IPS-15b (cell line): ENCODE measurements around the gene FBXO38.

Experiments
- H3K27me3 ChIP-seq: one replicate; pipeline ENCODE4 v1.6.1; 2013; ENCODE audit warnings: low read length; ENCODE audit not compliant: control insufficient read depth, insufficient read depth
- H3K36me3 ChIP-seq: one replicate; pipeline ENCODE4 v1.6.1; 2013; ENCODE audit warnings: low read length; ENCODE audit not compliant: control insufficient read depth, insufficient read depth
- H3K4me1 ChIP-seq: one replicate; pipeline ENCODE4 v1.6.1; 2013; ENCODE audit warnings: mild to moderate bottlenecking, low read length; ENCODE audit not compliant: control insufficient read depth, insufficient read depth
- H3K4me3 ChIP-seq: one replicate; pipeline ENCODE4 v1.5.1; 2013; ENCODE audit warnings: low read depth, low read length
- H3K9ac ChIP-seq: one replicate; pipeline ENCODE4 v1.6.1; 2013; ENCODE audit warnings: low read depth, mild to moderate bottlenecking, low read length
- H3K9me3 ChIP-seq: one replicate; pipeline ENCODE4 v1.6.1; 2013; ENCODE audit warnings: mild to moderate bottlenecking, low read length; ENCODE audit not compliant: control insufficient read depth, insufficient read depth

FBXO38 gene, protein sequence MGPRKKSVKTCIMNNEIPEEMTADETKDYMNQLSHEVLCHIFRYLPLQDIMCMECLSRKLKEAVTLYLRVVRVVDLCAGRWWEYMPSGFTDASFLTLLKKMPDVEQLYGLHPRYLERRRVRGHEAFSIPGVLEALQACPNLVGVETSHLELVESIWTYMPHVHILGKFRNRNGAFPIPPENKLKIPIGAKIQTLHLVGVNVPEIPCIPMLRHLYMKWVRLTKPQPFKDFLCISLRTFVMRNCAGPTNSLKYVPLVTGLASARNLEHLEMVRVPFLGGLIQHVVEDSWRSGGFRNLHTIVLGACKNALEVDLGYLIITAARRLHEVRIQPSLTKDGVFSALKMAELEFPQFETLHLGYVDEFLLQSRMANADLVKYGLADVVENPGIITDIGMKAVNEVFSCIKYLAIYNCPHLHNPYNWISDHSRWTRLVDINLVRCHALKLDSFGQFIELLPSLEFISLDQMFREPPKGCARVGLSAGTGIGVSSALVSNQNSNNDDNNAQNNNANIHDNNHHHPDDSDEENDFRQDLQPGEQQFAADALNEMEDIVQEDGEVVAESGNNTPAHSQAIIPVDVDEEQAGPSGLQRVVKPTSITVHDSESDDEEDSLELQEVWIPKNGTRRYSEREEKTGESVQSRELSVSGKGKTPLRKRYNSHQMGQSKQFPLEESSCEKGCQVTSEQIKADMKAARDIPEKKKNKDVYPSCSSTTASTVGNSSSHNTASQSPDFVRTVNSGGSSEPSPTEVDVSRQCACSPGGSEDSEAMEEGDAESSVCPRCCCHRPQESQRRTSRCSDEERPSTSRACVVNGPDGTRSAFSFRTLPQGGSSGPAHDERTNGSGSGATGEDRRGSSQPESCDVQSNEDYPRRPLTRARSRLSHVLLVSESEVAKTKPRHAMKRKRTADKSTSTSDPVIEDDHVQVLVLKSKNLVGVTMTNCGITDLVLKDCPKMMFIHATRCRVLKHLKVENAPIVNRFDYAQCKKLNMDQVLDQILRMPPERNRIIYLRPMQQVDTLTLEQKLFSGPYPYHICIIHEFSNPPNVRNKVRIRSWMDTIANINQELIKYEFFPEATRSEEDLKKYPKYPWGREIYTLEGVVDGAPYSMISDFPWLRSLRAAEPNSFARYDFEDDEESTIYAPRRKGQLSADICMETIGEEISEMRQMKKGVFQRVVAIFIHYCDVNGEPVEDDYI

DNA sequence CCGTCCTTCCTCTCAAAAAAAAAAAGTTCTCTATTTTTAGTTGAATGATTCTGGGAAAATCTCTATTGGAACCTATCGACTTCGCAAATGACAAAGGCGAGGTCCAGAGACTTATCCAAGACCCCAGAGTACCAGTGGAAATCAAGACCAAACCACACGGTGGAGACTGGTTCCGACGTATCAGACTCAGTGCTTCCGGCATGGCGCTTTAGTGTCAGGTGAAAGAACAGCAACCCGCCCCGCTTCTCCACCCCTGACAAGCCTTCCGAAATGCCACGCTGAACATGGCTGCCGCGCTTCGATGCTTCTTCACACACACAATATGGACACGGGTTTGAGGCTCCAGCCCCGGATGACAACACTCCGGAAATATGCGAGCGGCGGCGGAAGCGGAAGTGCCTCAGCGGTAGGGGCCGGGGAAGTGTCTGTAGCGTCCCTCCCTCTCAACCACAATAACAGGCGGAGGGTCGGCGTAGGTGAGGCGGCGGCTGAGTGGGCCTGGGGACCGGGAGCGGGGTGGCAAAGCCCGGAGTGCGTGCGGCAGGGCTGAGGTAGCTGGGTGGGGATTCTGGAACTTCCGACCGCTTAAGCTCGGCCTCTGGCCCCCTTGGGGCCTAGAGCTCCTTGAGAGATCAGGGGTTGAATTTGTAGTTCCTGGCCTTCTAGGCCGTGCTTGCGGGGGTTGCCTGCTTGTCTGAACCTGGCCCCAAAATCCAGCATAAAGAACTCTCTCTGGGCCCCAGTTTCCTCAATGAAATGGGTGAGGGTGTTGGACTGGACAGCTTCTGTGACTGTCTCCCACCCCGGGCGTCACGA lies at the start of gene FBXO38:
TSS of gene FBXO38 (plus strand) at position 395 of the 816 bp plus-strand sequence. CDS start 10,819 bp downstream, outside the sequence.
- no peaks in the 10 kb centered on the region for H3K27me3 ChIP-seq
- H3K4me1 ChIP-seq: peaks cover 2% of the 10 kb centered on the region
- peak within 1 kb of the TSS; percentile 89 for H3K9ac ChIP-seq
- no peaks in the 10 kb centered on the region for H3K9me3 ChIP-seq
- H3K36me3 ChIP-seq: no peaks in the 10 kb centered on the region
- peak within 1 kb of the TSS; percentile 95 for H3K4me3 ChIP-seq

DNA sequence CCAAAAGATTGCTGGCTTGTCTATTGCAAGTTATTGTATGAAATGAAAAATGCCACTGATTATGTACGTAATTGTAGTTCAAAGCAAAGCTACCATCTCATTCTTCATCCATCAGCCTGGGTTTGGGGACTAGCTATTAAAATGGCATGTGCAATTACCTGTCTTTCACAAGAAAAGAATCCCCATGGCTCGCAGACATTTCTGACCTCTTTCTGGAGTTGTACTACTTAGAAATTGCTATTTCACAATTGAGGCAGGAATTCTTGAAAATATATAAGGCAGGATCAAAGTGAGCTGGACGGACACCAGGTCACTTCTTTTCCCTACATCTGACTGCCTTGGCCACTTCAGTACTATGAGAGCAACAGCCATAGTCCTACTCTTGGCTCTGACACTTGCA lies 48.5 kb upstream of the FBXO38 start, which contains the start of gene SPINK9:
TSS of gene SPINK9 (plus strand) at position 301 of the 400 bp plus-strand sequence. CDS start at position 356, 55 bp downstream.
- no peaks in the 10 kb centered on the region for H3K36me3 ChIP-seq
- H3K4me3 ChIP-seq: no peak within 1 kb of the TSS
- H3K27me3 ChIP-seq: no peaks in the 10 kb centered on the region
- H3K9ac ChIP-seq: no peak within 1 kb of the TSS
- H3K4me1 ChIP-seq: no peaks in the 10 kb centered on the region
- no peaks in the 10 kb centered on the region for H3K9me3 ChIP-seq

DNA sequence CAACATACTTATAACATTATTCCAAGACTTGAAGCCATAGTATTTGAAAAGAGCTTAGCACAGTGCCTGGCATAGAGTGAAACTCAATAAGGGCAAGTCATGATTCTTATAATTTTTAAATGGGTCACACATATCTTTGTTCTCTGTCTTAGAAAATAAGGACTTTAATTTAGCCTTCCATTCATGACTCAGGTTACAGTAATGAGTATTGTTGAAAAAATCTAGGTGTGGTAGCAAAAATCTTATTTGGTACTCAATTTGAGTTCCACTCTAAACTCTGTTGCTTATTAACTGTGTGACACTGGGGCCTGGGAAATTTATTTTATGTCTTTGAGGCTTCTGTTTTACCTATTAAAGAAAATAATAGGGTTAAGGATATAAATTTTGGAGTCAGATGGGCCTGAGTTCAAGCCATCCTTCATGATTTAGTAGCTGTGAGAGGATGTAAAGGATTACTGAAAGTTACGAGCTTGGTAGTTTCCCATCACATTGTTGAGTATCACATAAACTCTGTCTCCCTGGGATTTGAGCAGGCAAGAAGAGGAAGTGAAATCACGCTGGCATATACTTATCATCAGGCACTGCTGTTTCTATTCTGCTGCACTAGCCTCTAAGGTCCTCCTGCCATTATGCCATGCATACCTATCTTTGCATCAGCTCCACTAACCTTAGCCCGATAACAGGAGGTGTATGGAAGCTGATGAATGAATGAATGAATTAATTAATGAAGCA lies 46.9 kb upstream of the FBXO38 start:
- Histone ChIP-seq H3K9me3 (no peaks in the 10 kb centered on the region), H3K27me3 (no peaks in the 10 kb centered on the region), H3K4me1 (no peaks in the 10 kb centered on the region), H3K9ac (no peak overlapping the region), H3K36me3 (no peaks in the 10 kb centered on the region), H3K4me3 (no peak overlapping the region)

DNA sequence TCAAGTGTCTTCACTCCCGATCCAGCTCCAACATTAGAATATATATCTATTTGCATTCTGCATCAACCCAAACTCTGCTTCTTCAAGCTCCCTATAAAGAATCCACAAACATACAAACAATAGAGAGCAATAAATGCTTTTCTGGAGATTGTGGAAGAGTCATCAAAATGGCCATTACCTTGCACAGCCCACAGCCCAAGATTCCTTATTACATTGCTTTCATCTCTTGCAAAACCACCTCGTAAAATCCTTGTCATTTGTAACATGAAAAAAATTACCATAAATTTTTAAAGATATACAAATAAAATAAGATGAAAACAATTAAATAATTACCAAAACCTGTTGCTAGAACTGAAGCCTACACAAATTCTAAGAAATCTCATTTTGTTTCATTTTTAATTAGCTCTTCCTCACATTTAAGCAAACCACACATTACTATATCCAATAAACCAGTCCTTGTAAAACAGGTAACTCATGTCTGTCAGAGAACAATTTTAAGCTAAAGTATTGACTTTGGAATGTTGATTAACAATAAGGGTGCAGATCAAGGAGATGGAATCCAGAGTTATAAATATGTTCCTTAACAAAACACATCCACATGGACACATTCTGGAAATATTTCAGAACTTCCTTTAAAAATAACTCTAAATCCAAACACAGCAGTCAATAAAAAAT lies 41.2 kb upstream of the FBXO38 start:
- Histone ChIP-seq H3K4me1 (peaks cover 3% of the 10 kb centered on the region), H3K36me3 (no peaks in the 10 kb centered on the region), H3K4me3 (no peak overlapping the region), H3K27me3 (no peaks in the 10 kb centered on the region), H3K9me3 (no peaks in the 10 kb centered on the region), H3K9ac (no peak overlapping the region)

DNA sequence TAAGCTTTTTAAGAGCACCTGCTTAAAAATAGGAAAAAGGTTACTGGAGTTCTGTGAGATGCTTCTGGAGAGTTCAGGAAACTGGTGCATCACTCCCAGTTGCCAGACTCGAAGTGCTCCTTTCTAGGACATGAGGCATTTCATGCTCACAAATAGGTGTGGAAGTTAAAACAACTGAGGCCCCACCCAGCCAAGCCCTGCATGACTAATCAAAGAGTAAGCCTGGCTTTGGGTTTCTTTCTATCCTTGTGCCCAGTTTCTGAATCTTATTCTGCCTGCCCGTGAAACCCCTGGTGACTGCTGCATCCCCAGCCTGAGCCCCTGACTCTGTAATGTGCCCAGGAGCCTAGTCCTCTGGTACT lies 40.7 kb upstream of the FBXO38 start:
- H3K4me3 ChIP-seq: no peak overlapping the region

DNA sequence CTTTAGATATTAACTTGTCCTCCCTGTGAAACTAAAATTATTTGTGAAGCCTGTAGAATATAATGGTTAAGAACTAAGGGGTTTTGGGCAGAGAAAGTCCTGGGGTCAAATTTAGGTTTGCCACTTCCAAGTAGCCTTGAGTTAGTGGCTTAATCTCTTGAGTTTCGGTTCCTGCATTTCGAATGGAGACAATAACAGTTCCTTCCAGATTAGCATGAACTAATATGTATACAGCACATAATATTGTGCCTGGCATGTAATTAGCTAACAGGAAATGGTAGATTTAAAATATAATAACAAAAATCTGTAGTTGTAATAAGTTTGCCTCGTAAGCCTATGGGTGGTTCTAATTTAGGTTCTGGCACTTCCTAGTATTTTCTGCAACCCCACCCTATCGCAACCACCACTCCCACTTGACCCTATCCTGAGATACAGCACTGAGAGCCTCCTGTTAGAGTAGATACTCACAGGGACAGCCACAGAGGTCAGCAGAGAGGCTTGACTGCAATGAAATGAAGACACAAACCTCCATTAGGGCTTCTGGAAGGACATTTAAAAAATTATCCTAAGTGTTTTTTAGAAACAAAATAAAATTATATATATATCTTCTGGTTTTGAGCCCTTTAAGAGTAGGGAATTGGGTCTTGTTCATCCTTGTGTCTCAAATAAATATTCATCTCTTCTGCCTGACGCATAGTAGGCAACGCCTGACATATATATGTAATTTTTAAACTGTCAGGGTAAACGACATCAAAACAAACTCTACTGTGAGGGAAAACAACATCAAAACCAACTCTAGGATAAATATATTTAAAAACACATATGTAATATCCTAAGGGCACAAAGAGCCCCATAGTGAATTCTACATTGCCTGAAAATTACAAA lies 39.9 kb upstream of the FBXO38 start:
- H3K9me3 ChIP-seq: no peaks in the 10 kb centered on the region
- no peak overlapping the region for H3K9ac ChIP-seq
- no peak overlapping the region for H3K4me3 ChIP-seq
- H3K4me1 ChIP-seq: peaks cover 3% of the 10 kb centered on the region
- H3K36me3 ChIP-seq: no peaks in the 10 kb centered on the region
- no peaks in the 10 kb centered on the region for H3K27me3 ChIP-seq

More for the DNA sequence above, 40.7 kb upstream of the FBXO38 start:
- no peaks in the 10 kb centered on the region for H3K36me3 ChIP-seq
- no peaks in the 10 kb centered on the region for H3K9me3 ChIP-seq
- peaks cover 3% of the 10 kb centered on the region for H3K4me1 ChIP-seq
- H3K9ac ChIP-seq: no peak overlapping the region
- H3K27me3 ChIP-seq: no peaks in the 10 kb centered on the region

DNA sequence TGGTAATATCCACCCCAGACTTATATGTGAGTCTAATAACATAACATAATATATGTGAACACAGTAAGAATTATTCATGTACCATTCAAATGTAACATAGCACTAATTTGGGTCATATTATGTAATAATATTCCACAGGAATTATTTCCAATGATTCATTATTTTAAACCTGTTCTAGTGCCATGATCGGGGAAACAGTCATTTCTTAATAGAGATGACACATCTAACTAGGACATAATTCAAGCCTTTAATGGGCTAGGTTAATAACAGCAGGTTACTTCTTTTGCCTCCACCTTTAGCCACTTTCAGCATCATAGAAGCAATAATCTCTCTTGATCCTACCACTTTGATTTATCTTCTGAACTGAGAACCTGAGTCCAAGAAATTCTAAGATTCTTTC lies 36.1 kb upstream of the FBXO38 start:
- Histone ChIP-seq H3K9me3 (no peaks in the 10 kb centered on the region), H3K4me3 (no peak overlapping the region), H3K4me1 (peaks cover 3% of the 10 kb centered on the region), H3K27me3 (no peaks in the 10 kb centered on the region), H3K36me3 (no peaks in the 10 kb centered on the region), H3K9ac (no peak overlapping the region)

DNA sequence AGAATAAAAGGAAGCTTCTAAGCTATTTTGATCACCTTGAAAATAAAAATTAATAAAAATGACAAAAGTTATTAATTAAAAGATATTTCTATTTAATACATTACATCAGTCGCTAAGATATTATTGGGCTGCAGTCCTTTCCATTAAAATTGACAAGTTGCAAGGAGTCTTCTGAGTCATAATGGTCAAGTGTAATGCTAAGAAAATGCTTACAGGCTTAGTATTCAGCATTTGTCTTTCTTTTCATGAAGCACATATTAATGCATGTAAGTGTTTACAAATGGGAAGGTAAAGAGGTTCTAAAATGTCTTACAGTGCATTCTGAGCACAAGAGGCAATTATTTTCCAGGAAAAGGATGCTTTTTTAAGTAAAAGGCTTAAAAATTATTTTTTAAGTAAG lies 31.1 kb upstream of the FBXO38 start:
- Histone ChIP-seq H3K9ac (no peak overlapping the region), H3K9me3 (no peaks in the 10 kb centered on the region), H3K27me3 (no peaks in the 10 kb centered on the region)

DNA sequence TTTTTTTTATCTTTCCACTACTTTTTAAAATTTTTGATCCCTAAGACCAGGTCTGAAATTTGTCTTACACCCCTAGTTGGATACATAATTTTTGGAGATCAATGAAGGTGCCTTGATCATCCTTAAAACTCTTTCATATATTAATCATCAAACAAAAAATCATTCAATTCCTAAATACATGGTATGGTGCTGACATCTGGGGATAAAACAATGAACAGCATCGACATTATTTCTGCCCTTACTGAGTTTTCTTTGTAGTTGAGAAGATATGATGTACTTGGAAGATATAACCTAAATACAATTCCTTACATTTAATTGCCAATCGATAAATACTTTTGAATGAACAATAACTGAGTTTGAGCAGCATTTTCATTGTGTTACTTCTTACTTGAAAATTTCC lies 30.1 kb upstream of the FBXO38 start:
- Histone ChIP-seq H3K4me1 (no peaks in the 10 kb centered on the region), H3K27me3 (no peaks in the 10 kb centered on the region), H3K4me3 (no peak overlapping the region), H3K9me3 (no peaks in the 10 kb centered on the region), H3K9ac (no peak overlapping the region), H3K36me3 (no peaks in the 10 kb centered on the region)

More for the DNA sequence above, 31.1 kb upstream of the FBXO38 start:
- H3K4me1 ChIP-seq: no peaks in the 10 kb centered on the region
- no peak overlapping the region for H3K4me3 ChIP-seq
- no peaks in the 10 kb centered on the region for H3K36me3 ChIP-seq
